Erythroblast (primary cell): ENCODE data around the gene CDKN1A.

Source experiments
- GATA1 ChIP-seq: IDR thresholded peaks from 2 replicates; pipeline ENCODE4 v1.6.1; 2011; ENCODE audit warnings: low read depth, mild to moderate bottlenecking, control low read depth, low read length, moderate library complexity
- POLR2A ChIP-seq: IDR thresholded peaks from 2 replicates; pipeline ENCODE4 v1.6.1; 2011; ENCODE audit warnings: mild to moderate bottlenecking, low read length

GRCh38 chr6:36651659-36652379, 26.7 kb upstream of the CDKN1A start:
- TF ChIP-seq POLR2A (no peak), GATA1 (no peak)
